Mucosa of descending colon (tissue), 3 donors: ENCODE measurements around the gene HEPACAM. TPM values are rescaled to one million over a fixed set of nuclear protein-coding genes. Genes with fewer than 3 reads are reported as not detected.

Source experiments
- ATAC-seq: fragments of 200-7000 bp; cut with Tn5 transposase; one replicate; pipeline ENCODE4 v1.9.1; 2020; ENCODE audit warnings: mild to moderate bottlenecking, moderate library complexity
- DNase-seq, 3 donors: peaks; one replicate each; pipeline ENCODE4 v3.0.0-alpha.2; 2020
- H3K36me3 ChIP-seq: fragments of 200-600 bp; one replicate; pipeline ENCODE4 v1.8.0; 2021; ENCODE audit warnings: low read depth, mild to moderate bottlenecking
- H3K4me1 ChIP-seq: fragments of 200-600 bp; one replicate; pipeline ENCODE4 v1.8.0; 2021; ENCODE audit warnings: low read depth, mild to moderate bottlenecking
- H3K4me3 ChIP-seq: fragments of 200-600 bp; one replicate; pipeline ENCODE4 v1.8.0; 2021; ENCODE audit warnings: mild to moderate bottlenecking
- H3K9me3 ChIP-seq: fragments of 200-600 bp; one replicate; pipeline ENCODE4 v1.8.0; 2021; ENCODE audit warnings: mild to moderate bottlenecking
- CTCF ChIP-seq: fragments of 200-600 bp; IDR thresholded peaks from one replicate; pipeline ENCODE4 v1.8.0; 2022; ENCODE audit warnings: antibody characterized with exemption, mild to moderate bottlenecking
- intact Hi-C, 2 donors: fragments of 100-400 bp; cut with DNase I in 1 of 2; cut with micrococcal nuclease in 1 of 2; formaldehyde crosslinking; loops; one replicate each; pipeline versions ENCODE4 v1.11.0 to v1.11.1; 2022; cut with DNase I, micrococcal nuclease
- total RNA-seq, 3 donors: library from RNA; stranded (reverse); fragmentation: NEBNext Ultra II Directional in 2 of 3; extraction: Animal tissue kit (Norgen Biotek cat#: 25700) in 2 of 3; gene quantifications; one replicate each; pipeline versions ENCODE4 v1.2.1 to v1.2.4, GENCODE V29; 2021 to 2023
- donor health status: DM: no; HTN: no; CAD: no; lungs with moderate emphysema.
- donor health status: DM: no; HTN: no; CAD: no.
- donor health status: DM: no; HTN: yes; CAD: no.

Gene HEPACAM
- total RNA-seq, 3 donors from 2014 or later, result 0.57 TPM; not detected in 2

DNA sequence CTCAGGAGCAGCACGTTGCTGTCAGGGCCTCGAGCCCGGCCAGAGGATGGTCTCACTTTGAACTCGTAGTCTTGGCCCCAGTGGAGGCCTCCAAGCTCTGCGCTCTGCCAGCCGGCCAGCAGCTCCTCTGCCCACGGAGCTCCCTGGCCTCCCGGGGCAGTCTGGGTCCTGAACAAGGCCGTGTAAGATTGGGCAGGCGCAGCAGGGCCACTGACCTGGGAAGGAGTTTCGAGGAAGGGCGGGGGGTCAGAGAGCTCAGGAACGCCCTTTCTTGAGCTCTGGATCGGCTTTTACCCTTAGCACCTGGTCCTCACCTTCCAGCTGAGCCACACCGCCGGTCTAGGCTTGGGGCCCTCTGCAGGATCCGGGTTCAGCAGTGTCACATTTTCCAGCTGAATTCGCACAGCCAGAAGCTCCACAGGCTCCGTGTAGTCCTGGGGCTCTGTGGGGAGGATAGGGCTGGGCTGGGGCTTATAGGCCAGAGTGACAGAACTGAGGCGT lies 40.3 kb downstream of the HEPACAM start:
- ATAC-seq, result no peak
- no peak for TF ChIP-seq CTCF
- Histone ChIP-seq H3K36me3 (no peaks in the 10 kb centered on the region), H3K4me1 (no peaks in the 10 kb centered on the region), H3K9me3 (no peaks in the 10 kb centered on the region), H3K4me3 (no peak overlapping the region)
- intact Hi-C loops, result no loop called here
- DNase-seq, result no peak

- intact Hi-C loops, result no loop called here
- DNase-seq, result no peak
These were observed 41.0 kb downstream of the HEPACAM start for GRCh38 chr11:124894606-124895430.

DNA sequence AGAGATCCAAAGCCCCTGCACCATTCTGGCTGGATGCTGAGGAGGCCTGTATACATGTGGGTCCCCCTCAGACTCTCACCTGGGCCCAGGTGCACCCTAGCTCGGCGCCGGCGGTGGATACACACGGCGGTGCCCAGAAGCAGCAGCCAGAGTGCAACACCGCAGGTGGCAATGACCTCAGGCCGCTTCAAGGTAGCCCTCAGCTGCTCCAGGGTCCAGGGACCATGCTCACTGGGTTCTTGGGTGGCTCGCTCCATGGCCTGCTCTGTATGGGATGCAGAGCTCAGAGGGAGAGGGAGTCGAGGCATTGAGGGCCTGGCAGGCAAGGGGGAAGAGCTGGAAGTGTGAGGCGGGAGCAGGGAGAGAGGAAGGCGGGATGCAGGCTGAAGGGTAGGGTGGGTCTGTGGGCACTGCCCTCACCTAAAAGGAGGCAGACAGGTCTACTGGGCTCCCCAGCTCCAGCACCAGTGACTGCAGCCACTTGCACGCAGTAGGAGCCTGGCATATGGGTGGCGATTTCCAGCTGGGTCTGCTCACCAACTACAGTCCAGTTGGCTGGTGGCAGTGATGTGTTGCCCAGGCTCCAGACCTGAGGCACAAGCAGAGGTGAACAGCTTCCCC lies 42.0 kb downstream of the HEPACAM start:
- no peak for TF ChIP-seq CTCF
- H3K4me3 ChIP-seq, result no peak overlapping the region
- DNase-seq (no peak), ATAC-seq (no peak)
- H3K36me3 ChIP-seq, result no peaks in the 10 kb centered on the region
- intact Hi-C loops, result no loop called here
- H3K4me1 ChIP-seq, result no peaks in the 10 kb centered on the region
- H3K9me3 ChIP-seq, result no peaks in the 10 kb centered on the region

More at GRCh38 chr11:124894606-124895430, 41.0 kb downstream of the HEPACAM start:
- no peak for ATAC-seq
- Histone ChIP-seq H3K4me3 (no peak overlapping the region), H3K36me3 (no peaks in the 10 kb centered on the region), H3K4me1 (no peaks in the 10 kb centered on the region), H3K9me3 (no peaks in the 10 kb centered on the region)
- TF ChIP-seq CTCF, result no peak

GRCh38 chr11:124892750-124893454 lies 42.9 kb downstream of the HEPACAM start:
- DNase-seq (no peak), ATAC-seq (no peak)
- TF ChIP-seq CTCF, result no peak
- intact Hi-C loops, result no loop called here
- H3K4me1 ChIP-seq, result no peaks in the 10 kb centered on the region
- H3K4me3 ChIP-seq, result no peak overlapping the region
- no peaks in the 10 kb centered on the region for H3K36me3 ChIP-seq
- H3K9me3 ChIP-seq, result no peaks in the 10 kb centered on the region

GRCh38 chr11:124892146-124892545 lies 43.7 kb downstream of the HEPACAM start:
- H3K36me3 ChIP-seq, result no peaks in the 10 kb centered on the region
- no peak overlapping the region for H3K4me3 ChIP-seq
- DNase-seq (no peak), ATAC-seq (no peak)
- H3K4me1 ChIP-seq, result no peaks in the 10 kb centered on the region
- intact Hi-C loops, result no loop called here
- TF ChIP-seq CTCF, result no peak
- no peaks in the 10 kb centered on the region for H3K9me3 ChIP-seq
